ENCODE measurements around the gene ANXA1. TPM values are rescaled to one million over a fixed set of nuclear protein-coding genes. Genes with fewer than 3 reads are reported as not detected.

Gene ANXA1
- total and polyA plus RNA-seq, 2 experiments from 2014 or later: 4.9 to 5.8 TPM

DNA sequence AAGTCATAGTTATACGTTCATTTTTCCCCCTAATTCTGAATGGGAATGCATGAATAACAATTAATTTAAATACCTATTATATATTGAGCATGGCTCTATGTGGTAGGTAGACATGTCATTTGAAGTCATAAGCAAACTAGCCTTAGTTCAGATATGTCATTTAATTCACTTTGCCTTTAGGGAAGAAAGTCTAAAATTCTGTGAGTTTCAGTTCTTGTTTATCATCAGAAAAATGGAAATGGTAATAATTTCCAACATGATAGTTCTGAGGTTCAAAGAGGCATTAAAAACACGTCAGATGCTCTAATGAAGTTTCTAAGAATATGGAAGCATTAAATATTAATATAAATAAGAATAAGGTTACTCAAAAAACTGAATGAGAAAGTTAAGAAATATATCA is 13.1 kb upstream of the ANXA1 start (continued):
- TF ChIP-seq ZNF331 (CRISPR knock-in tag; IDR thresholded peaks at IDR 0.05; ENCODE audit: low read depth) (no peak), ZNF114 (CRISPR knock-in tag; IDR thresholded peaks at IDR 0.05) (no peak)

DNA sequence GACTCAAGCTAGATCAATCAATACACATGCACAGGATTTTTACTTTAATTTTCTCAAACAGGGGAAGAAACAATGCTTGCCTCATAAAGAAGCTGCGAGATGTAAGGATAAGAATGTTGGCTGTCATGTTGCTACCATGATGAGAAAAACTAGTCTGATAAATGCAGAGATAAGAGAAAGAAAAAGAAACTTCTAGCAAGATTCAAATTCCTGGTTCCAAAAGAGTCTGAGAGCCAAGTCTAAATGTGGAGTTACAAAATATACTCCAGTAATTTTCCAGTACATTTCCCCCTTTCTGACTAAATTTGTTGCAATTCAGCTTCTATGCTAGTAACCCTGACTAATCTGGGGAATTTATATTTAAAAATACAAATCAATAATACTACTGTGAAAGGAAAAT is 10.4 kb upstream of the ANXA1 start:
- Histone ChIP-seq H3K4me3 (no peak overlapping the region), H3F3A (replicated peaks; ENCODE audit: low read depth) (no peaks in the 10 kb centered on the region), H2AFZ (no peak overlapping the region), H3K4me2 (no peak overlapping the region), H3K4me1 (ENCODE audit: insufficient read depth) (no peaks in the 10 kb centered on the region; the same call in 1 of the 2 replicates), H3K27me3 (ENCODE audit: insufficient read depth) (no peaks in the 10 kb centered on the region), H3K36me3 (ENCODE audit: insufficient read depth) (no peaks in the 10 kb centered on the region), H3K9me2 (ENCODE audit: insufficient read depth) (0 out of 2 replicates have a peak, but pooled peaks cover 13% of the 10 kb centered on the region), H3K27ac (ENCODE audit: low read depth) (no peak overlapping the region), H4K20me1 (replicated peaks; ENCODE audit: insufficient read depth) (no peaks in the 10 kb centered on the region), H3K79me2 (replicated peaks; ENCODE audit: insufficient read depth) (no peaks in the 10 kb centered on the region)
- Mint-ChIP-seq H3K27ac (no peak overlapping the region), H3K9me3 (no peaks in the 10 kb centered on the region), H3K4me1 (peaks cover 16% of the 10 kb centered on the region; the same call in 2 of the 3 replicates), H3K4me3 (no peak overlapping the region), H3K27me3 (ENCODE audit: insufficient read depth, low read depth, poor library complexity) (no peaks in the 10 kb centered on the region), H3K36me3 (ENCODE audit: low read depth) (no peaks in the 10 kb centered on the region)
- ATAC-seq: no peak
- TF ChIP-seq JUNB (IDR thresholded peaks at IDR 0.05; ENCODE audit: unreplicated experiment): no peak
- TF ChIP-seq NANOG (IDR thresholded peaks at IDR 0.05; ENCODE audit: borderline replicate concordance): no peak
- TF ChIP-seq, protein P1, sequence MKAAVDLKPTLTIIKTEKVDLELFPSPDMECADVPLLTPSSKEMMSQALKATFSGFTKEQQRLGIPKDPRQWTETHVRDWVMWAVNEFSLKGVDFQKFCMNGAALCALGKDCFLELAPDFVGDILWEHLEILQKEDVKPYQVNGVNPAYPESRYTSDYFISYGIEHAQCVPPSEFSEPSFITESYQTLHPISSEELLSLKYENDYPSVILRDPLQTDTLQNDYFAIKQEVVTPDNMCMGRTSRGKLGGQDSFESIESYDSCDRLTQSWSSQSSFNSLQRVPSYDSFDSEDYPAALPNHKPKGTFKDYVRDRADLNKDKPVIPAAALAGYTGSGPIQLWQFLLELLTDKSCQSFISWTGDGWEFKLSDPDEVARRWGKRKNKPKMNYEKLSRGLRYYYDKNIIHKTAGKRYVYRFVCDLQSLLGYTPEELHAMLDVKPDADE (IDR thresholded peaks at IDR 0.05): no peak
- no peak for TF ChIP-seq EZH2phosphoT487 (IDR thresholded peaks at IDR 0.05; ENCODE audit: unreplicated experiment)
- TF ChIP-seq, protein P2, sequence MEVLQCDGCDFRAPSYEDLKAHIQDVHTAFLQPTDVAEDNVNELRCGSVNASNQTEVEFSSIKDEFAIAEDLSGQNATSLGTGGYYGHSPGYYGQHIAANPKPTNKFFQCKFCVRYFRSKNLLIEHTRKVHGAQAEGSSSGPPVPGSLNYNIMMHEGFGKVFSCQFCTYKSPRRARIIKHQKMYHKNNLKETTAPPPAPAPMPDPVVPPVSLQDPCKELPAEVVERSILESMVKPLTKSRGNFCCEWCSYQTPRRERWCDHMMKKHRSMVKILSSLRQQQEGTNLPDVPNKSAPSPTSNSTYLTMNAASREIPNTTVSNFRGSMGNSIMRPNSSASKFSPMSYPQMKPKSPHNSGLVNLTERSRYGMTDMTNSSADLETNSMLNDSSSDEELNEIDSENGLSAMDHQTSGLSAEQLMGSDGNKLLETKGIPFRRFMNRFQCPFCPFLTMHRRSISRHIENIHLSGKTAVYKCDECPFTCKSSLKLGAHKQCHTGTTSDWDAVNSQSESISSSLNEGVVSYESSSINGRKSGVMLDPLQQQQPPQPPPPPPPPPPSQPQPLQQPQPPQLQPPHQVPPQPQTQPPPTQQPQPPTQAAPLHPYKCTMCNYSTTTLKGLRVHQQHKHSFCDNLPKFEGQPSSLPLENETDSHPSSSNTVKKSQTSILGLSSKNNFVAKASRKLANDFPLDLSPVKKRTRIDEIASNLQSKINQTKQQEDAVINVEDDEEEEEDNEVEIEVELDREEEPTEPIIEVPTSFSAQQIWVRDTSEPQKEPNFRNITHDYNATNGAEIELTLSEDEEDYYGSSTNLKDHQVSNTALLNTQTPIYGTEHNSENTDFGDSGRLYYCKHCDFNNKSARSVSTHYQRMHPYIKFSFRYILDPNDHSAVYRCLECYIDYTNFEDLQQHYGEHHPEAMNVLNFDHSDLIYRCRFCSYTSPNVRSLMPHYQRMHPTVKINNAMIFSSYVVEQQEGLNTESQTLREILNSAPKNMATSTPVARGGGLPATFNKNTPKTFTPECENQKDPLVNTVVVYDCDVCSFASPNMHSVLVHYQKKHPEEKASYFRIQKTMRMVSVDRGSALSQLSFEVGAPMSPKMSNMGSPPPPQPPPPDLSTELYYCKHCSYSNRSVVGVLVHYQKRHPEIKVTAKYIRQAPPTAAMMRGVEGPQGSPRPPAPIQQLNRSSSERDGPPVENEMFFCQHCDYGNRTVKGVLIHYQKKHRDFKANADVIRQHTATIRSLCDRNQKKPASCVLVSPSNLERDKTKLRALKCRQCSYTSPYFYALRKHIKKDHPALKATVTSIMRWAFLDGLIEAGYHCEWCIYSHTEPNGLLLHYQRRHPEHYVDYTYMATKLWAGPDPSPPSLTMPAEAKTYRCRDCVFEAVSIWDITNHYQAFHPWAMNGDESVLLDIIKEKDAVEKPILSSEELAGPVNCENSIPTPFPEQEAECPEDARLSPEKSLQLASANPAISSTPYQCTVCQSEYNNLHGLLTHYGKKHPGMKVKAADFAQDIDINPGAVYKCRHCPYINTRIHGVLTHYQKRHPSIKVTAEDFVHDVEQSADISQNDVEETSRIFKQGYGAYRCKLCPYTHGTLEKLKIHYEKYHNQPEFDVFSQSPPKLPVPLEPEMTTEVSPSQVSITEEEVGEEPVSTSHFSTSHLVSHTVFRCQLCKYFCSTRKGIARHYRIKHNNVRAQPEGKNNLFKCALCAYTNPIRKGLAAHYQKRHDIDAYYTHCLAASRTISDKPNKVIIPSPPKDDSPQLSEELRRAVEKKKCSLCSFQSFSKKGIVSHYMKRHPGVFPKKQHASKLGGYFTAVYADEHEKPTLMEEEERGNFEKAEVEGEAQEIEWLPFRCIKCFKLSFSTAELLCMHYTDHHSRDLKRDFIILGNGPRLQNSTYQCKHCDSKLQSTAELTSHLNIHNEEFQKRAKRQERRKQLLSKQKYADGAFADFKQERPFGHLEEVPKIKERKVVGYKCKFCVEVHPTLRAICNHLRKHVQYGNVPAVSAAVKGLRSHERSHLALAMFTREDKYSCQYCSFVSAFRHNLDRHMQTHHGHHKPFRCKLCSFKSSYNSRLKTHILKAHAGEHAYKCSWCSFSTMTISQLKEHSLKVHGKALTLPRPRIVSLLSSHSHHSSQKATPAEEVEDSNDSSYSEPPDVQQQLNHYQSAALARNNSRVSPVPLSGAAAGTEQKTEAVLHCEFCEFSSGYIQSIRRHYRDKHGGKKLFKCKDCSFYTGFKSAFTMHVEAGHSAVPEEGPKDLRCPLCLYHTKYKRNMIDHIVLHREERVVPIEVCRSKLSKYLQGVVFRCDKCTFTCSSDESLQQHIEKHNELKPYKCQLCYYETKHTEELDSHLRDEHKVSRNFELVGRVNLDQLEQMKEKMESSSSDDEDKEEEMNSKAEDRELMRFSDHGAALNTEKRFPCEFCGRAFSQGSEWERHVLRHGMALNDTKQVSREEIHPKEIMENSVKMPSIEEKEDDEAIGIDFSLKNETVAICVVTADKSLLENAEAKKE (CRISPR knock-in tag; IDR thresholded peaks at IDR 0.05): no peak
- no peak for TF ChIP-seq STAT1 (IDR thresholded peaks at IDR 0.05; ENCODE audit: unreplicated experiment)
- no peak for TF ChIP-seq CREB1 (CRISPR knock-in tag; IDR thresholded peaks at IDR 0.05; ENCODE audit: low read depth)
- TF ChIP-seq, protein P3, sequence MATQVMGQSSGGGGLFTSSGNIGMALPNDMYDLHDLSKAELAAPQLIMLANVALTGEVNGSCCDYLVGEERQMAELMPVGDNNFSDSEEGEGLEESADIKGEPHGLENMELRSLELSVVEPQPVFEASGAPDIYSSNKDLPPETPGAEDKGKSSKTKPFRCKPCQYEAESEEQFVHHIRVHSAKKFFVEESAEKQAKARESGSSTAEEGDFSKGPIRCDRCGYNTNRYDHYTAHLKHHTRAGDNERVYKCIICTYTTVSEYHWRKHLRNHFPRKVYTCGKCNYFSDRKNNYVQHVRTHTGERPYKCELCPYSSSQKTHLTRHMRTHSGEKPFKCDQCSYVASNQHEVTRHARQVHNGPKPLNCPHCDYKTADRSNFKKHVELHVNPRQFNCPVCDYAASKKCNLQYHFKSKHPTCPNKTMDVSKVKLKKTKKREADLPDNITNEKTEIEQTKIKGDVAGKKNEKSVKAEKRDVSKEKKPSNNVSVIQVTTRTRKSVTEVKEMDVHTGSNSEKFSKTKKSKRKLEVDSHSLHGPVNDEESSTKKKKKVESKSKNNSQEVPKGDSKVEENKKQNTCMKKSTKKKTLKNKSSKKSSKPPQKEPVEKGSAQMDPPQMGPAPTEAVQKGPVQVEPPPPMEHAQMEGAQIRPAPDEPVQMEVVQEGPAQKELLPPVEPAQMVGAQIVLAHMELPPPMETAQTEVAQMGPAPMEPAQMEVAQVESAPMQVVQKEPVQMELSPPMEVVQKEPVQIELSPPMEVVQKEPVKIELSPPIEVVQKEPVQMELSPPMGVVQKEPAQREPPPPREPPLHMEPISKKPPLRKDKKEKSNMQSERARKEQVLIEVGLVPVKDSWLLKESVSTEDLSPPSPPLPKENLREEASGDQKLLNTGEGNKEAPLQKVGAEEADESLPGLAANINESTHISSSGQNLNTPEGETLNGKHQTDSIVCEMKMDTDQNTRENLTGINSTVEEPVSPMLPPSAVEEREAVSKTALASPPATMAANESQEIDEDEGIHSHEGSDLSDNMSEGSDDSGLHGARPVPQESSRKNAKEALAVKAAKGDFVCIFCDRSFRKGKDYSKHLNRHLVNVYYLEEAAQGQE (IDR thresholded peaks at IDR 0.05; ENCODE audit: unreplicated experiment): no peak
- TF ChIP-seq ZNF114 (CRISPR knock-in tag; IDR thresholded peaks at IDR 0.05): no peak
- no peak for DNase-seq (ENCODE audit: low spot score)
